ENCODE results near the gene GJB3.

GJB3 gene

GRCh38 chr1:34822202-34822601 lies 41.2 kb downstream of the GJB3 start:
- no peak for DNase-seq (ENCODE audit: low read depth, low spot score)
- Histone ChIP-seq H3K4me1 (ENCODE audit: control insufficient read depth, insufficient read depth, low read length) (no peaks in the 10 kb centered on the region), H3K9me3 (ENCODE audit: control insufficient read depth, insufficient read depth, low read length) (no peaks in the 10 kb centered on the region), H3K36me3 (ENCODE audit: control insufficient read depth, insufficient read depth, low read length) (no peaks in the 10 kb centered on the region), H3K27ac (ENCODE audit: low read length) (no peak overlapping the region), H3K27me3 (ENCODE audit: control insufficient read depth, insufficient read depth, low read length) (no peaks in the 10 kb centered on the region), H3K4me3 (ENCODE audit: low read length) (no peak overlapping the region)
- no CpG with 5 or more reads among the region's 3 CpGs for WGBS (ENCODE audit: insufficient coverage, insufficient read length)

DNA sequence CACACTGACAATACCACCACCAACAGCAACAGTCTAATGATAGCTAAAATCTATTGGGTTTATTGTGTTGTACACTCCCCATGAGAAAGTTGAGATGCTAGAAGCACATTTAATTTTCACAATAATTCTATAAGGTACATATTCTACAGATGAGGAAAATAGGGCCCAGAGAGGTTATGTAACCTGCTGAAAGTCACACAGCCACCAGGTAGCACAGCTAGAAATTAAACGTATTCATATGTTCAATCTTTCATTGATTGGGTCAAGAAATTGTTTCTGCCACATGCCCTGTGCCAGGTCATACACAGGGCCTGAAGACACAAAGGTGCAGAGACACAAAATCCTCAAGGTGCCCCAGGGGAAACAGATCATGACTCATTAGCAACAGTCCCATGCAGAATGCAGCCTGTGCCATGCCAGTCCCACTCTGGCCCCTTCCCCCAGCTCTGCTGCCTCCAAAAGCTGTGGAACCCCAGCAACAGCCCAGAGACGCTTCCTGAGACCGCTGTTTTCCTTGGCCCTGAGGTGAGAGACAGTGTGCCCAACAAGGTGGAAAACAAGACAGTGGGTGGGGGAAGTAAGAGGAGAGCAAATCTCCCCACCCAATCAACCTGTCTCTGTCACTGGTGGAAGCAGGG lies 43.9 kb downstream of the GJB3 start:
- WGBS (ENCODE audit: insufficient coverage, insufficient read length): no CpG with 5 or more reads among the region's 3 CpGs

DNA sequence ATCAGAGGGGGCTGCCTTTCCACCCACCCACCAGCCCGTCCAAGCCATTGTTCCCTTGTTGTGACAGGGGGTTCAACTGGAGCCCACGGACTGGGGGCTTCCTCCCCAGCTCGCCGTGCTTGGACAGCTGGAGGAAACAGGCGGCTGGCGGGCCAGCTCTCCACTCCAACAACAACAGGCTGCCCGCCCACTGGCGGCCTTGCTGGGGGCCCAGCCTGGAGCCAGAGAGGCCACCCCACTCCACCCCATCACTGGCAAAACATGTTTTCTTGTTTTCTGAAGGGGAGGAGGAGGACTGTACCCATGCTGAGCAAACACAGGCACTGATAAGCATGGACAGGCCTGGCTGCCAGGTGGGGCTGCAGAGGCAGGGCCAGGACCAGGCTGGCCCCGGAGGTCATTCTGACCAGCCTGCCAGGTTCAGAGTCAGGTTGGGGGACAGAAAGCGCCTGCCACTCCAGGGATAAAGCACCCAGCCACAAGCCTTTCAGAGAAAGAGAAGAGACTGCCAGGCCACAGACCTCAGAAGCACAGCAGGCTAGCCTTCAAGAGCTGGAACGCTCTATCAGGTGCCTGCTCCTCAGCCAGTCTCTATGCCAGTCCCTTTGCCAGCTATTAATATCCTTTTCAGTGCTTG lies 44.6 kb downstream of the GJB3 start:
- H3K4me3 ChIP-seq (ENCODE audit: low read length): no peak overlapping the region
- no peak for DNase-seq (ENCODE audit: low read depth, low spot score)
- no peaks in the 10 kb centered on the region for H3K9me3 ChIP-seq (ENCODE audit: control insufficient read depth, insufficient read depth, low read length)
- no peaks in the 10 kb centered on the region for H3K27me3 ChIP-seq (ENCODE audit: control insufficient read depth, insufficient read depth, low read length)
- WGBS (ENCODE audit: insufficient coverage, insufficient read length): no CpG with 5 or more reads among the region's 11 CpGs
- no peaks in the 10 kb centered on the region for H3K4me1 ChIP-seq (ENCODE audit: control insufficient read depth, insufficient read depth, low read length)
- H3K36me3 ChIP-seq (ENCODE audit: control insufficient read depth, insufficient read depth, low read length): no peaks in the 10 kb centered on the region
- no peak overlapping the region for H3K27ac ChIP-seq (ENCODE audit: low read length)

More for the DNA sequence above, 43.9 kb downstream of the GJB3 start:
- H3K9me3 ChIP-seq (ENCODE audit: control insufficient read depth, insufficient read depth, low read length): no peaks in the 10 kb centered on the region
- H3K27me3 ChIP-seq (ENCODE audit: control insufficient read depth, insufficient read depth, low read length): no peaks in the 10 kb centered on the region
- H3K27ac ChIP-seq (ENCODE audit: low read length): no peak overlapping the region
- DNase-seq (ENCODE audit: low read depth, low spot score): no peak
- H3K36me3 ChIP-seq (ENCODE audit: control insufficient read depth, insufficient read depth, low read length): no peaks in the 10 kb centered on the region
- no peaks in the 10 kb centered on the region for H3K4me1 ChIP-seq (ENCODE audit: control insufficient read depth, insufficient read depth, low read length)
- H3K4me3 ChIP-seq (ENCODE audit: low read length): no peak overlapping the region

DNA sequence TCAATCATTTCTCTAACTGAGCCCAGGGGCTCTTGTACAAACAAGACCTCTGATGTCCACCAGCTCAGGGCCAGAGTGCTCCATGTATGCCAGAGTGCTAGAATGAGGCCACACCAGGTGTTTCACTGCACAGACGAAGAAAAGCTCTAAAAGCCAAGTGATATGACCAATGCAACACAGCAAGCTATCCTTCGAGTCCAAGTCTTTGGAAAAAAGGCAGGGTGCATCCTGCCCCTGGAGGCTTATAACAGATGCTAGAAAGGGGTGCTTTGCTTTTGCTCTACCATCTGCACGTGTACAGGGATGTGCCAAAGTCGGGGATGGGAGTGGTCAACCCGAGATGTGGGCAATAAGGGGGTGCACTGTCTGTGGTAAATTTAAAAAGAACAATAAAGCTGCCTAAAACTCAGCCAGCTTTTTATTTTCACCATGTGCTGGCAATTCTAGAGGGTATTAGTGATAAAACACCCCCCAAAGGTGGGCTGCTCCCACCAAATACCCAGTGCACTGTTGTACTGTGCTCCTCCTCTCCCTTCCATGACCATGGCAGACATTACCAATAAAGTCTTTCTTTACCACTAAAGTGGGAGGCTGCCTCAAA lies 46.4 kb downstream of the GJB3 start:
- H3K4me3 ChIP-seq (ENCODE audit: low read length): no peak overlapping the region
- WGBS (ENCODE audit: insufficient coverage, insufficient read length): no CpG with 5 or more reads among the region's 5 CpGs
- no peaks in the 10 kb centered on the region for H3K9me3 ChIP-seq (ENCODE audit: control insufficient read depth, insufficient read depth, low read length)
- no peaks in the 10 kb centered on the region for H3K27me3 ChIP-seq (ENCODE audit: control insufficient read depth, insufficient read depth, low read length)
- DNase-seq (ENCODE audit: low read depth, low spot score): no peak
- H3K4me1 ChIP-seq (ENCODE audit: control insufficient read depth, insufficient read depth, low read length): no peaks in the 10 kb centered on the region
- no peak overlapping the region for H3K27ac ChIP-seq (ENCODE audit: low read length)
- no peaks in the 10 kb centered on the region for H3K36me3 ChIP-seq (ENCODE audit: control insufficient read depth, insufficient read depth, low read length)

DNA sequence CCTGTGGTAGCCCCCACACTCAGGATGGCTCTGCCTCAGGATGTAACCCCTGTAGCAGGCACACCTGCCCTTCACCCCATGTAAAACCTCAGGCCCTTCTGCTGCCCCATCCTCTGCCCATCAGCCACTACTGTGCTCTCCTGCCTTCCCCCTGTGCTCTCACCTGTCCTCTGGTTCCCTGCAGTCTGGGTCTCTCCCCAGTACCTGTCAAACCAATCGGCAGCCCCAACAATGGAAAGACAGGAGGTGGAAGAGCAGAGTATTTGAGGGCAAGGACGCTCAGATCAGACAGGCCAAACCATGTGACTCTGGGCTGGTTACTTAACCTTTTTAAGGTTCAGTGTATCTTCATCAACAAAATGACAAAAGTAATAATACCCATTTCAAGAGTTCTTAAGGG lies 47.6 kb downstream of the GJB3 start:
- Histone ChIP-seq H3K4me3 (ENCODE audit: low read length) (no peak overlapping the region), H3K4me1 (ENCODE audit: control insufficient read depth, insufficient read depth, low read length) (no peaks in the 10 kb centered on the region), H3K27ac (ENCODE audit: low read length) (no peak overlapping the region), H3K27me3 (ENCODE audit: control insufficient read depth, insufficient read depth, low read length) (no peaks in the 10 kb centered on the region), H3K36me3 (ENCODE audit: control insufficient read depth, insufficient read depth, low read length) (no peaks in the 10 kb centered on the region), H3K9me3 (ENCODE audit: control insufficient read depth, insufficient read depth, low read length) (no peaks in the 10 kb centered on the region)
- no peak for DNase-seq (ENCODE audit: low read depth, low spot score)
- WGBS (ENCODE audit: insufficient coverage, insufficient read length): no CpG with 5 or more reads among the region's 2 CpGs

DNA sequence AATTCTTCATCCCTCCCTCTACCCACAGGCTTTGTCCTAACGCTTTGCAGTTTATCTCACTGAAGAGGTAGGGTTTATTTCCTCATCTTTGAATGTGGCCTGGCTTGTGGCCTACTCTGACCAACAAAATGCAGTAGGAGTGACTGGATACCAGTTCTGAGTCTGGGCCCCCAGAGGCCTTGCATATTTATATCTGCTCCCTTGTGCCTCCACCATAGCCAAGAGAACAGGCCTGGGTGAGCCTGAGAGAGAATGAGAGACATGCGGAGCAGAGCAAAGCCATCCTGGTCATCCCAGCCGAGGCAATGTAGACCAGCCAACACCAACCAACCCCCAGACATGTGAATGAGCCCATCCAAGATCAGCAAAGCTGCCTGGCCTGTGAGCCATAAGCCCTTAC lies 48.2 kb downstream of the GJB3 start:
- H3K27ac ChIP-seq (ENCODE audit: low read length): no peak overlapping the region
- H3K4me1 ChIP-seq (ENCODE audit: control insufficient read depth, insufficient read depth, low read length): no peaks in the 10 kb centered on the region
- no peak overlapping the region for H3K4me3 ChIP-seq (ENCODE audit: low read length)
- no peaks in the 10 kb centered on the region for H3K9me3 ChIP-seq (ENCODE audit: control insufficient read depth, insufficient read depth, low read length)
- WGBS (ENCODE audit: insufficient coverage, insufficient read length): no CpG with 5 or more reads among the region's 3 CpGs
- DNase-seq (ENCODE audit: low read depth, low spot score): no peak
- H3K36me3 ChIP-seq (ENCODE audit: control insufficient read depth, insufficient read depth, low read length): no peaks in the 10 kb centered on the region
- H3K27me3 ChIP-seq (ENCODE audit: control insufficient read depth, insufficient read depth, low read length): no peaks in the 10 kb centered on the region

- Histone ChIP-seq H3K4me1 (ENCODE audit: control insufficient read depth, insufficient read depth, low read length) (no peaks in the 10 kb centered on the region), H3K27ac (ENCODE audit: low read length) (no peak overlapping the region), H3K9me3 (ENCODE audit: control insufficient read depth, insufficient read depth, low read length) (no peaks in the 10 kb centered on the region), H3K4me3 (ENCODE audit: low read length) (no peak overlapping the region), H3K36me3 (ENCODE audit: control insufficient read depth, insufficient read depth, low read length) (no peaks in the 10 kb centered on the region), H3K27me3 (ENCODE audit: control insufficient read depth, insufficient read depth, low read length) (no peaks in the 10 kb centered on the region)
- no peak for DNase-seq (ENCODE audit: low read depth, low spot score)
- no CpG with 5 or more reads among the region's 6 CpGs for WGBS (ENCODE audit: insufficient coverage, insufficient read length)
Measured at GRCh38 chr1:34831721-34832246, 50.8 kb downstream of the GJB3 start.

- no CpG with 5 or more reads among the region's 1 CpG for WGBS (ENCODE audit: insufficient coverage, insufficient read length)
- DNase-seq (ENCODE audit: low read depth, low spot score): no peak
- no peaks in the 10 kb centered on the region for H3K36me3 ChIP-seq (ENCODE audit: control insufficient read depth, insufficient read depth, low read length)
- H3K4me1 ChIP-seq (ENCODE audit: control insufficient read depth, insufficient read depth, low read length): no peaks in the 10 kb centered on the region
- no peak overlapping the region for H3K27ac ChIP-seq (ENCODE audit: low read length)
- H3K27me3 ChIP-seq (ENCODE audit: control insufficient read depth, insufficient read depth, low read length): no peaks in the 10 kb centered on the region
- H3K9me3 ChIP-seq (ENCODE audit: control insufficient read depth, insufficient read depth, low read length): no peaks in the 10 kb centered on the region
- no peak overlapping the region for H3K4me3 ChIP-seq (ENCODE audit: low read length)
Measured at GRCh38 chr1:34833711-34834110, 52.7 kb downstream of the GJB3 start.

Data from iPS DF 6.9 (cell line).